Naive thymus-derived CD4-positive, alpha-beta T cell (primary cell): Measurements from ENCODE around the gene LIN52. TPM values are rescaled to one million over a fixed set of nuclear protein-coding genes. Genes with fewer than 3 reads are reported as not detected.

Experiments
- ATAC-seq: fragments of 150-1000 bp; cut with Tn5 transposase; 2 replicates; pipeline ENCODE4 v1.10.0; 2021; ENCODE audit warnings: mild to moderate bottlenecking, moderate library complexity
- CTCF ChIA-PET: fragments of 350-600 bp; sonication (Branson Sonifier 250); formaldehyde crosslinking; loops from one replicate; lab custom pipeline; 2021; ENCODE audit warnings: antibody characterized with exemption; lab: Charles Lee
- POLR2A ChIA-PET: fragments of 350-600 bp; sonication (Branson Sonifier 250); formaldehyde crosslinking; loops from one replicate; lab custom pipeline; 2021; ENCODE audit warnings: antibody characterized with exemption, inconsistent platforms; lab: Charles Lee
- DNase-seq, 9 donors: peaks; one replicate each; pipeline versions ENCODE4 v3.0.0 to v3.0.0-alpha.2; 2020 to 2022; ENCODE audit warnings: mixed read lengths in 1 of 9
- H3K27ac ChIP-seq: one replicate; pipeline ENCODE4 v1.7.0; 2013; ENCODE audit warnings: mild to moderate bottlenecking, low read depth, low read length, moderate library complexity
- H3K27me3 ChIP-seq, 2 donors: one replicate each; pipeline ENCODE4 v1.7.0; 2013; ENCODE audit warnings: low read length in 2 of 2, mild to moderate bottlenecking in 2 of 2, moderate library complexity in 2 of 2; ENCODE audit not compliant: control insufficient read depth in 2 of 2, insufficient read depth in 2 of 2
- H3K36me3 ChIP-seq, 3 experiments: 1 replicate in 2 of 3; 2 replicates in 1 of 3; pipeline ENCODE4 v1.7.0; 2013; ENCODE audit warnings: low read length in 3 of 3, mild to moderate bottlenecking in 3 of 3, moderate library complexity in 1 of 3; ENCODE audit not compliant: insufficient read depth in 3 of 3, control insufficient read depth in 2 of 3
- H3K4me1 ChIP-seq, 2 donors: one replicate each; pipeline ENCODE4 v1.7.0; 2013; ENCODE audit warnings: low read length in 2 of 2, mild to moderate bottlenecking in 2 of 2, moderate library complexity in 1 of 2; ENCODE audit not compliant: control insufficient read depth in 2 of 2, insufficient read depth in 2 of 2
- H3K4me3 ChIP-seq: 2 replicates; pipeline ENCODE4 v1.7.0; 2013; ENCODE audit warnings: mild to moderate bottlenecking, low read length
- H3K9me3 ChIP-seq, 3 experiments: 1 replicate in 2 of 3; 2 replicates in 1 of 3; pipeline ENCODE4 v1.7.0; 2013; ENCODE audit warnings: low read length in 3 of 3; ENCODE audit not compliant: control insufficient read depth in 2 of 3
- H3K27ac Mint-ChIP-seq, 9 donors: one replicate each; pipeline ENCODE4 v1.8.0; 2020 to 2022; ENCODE audit warnings: mixed read lengths in 9 of 9, mild to moderate bottlenecking in 8 of 9, moderate library complexity in 5 of 9, inconsistent platforms in 2 of 9
- H3K27me3 Mint-ChIP-seq, 5 donors: one replicate each; pipeline ENCODE4 v1.8.0; 2021 to 2022; ENCODE audit warnings: mixed read lengths in 5 of 5, mild to moderate bottlenecking in 1 of 5
- H3K36me3 Mint-ChIP-seq, 5 donors: one replicate each; pipeline ENCODE4 v1.8.0; 2020 to 2022; ENCODE audit warnings: mixed read lengths in 5 of 5, mild to moderate bottlenecking in 3 of 5, inconsistent platforms in 1 of 5
- H3K4me1 Mint-ChIP-seq, 7 donors: one replicate each; pipeline ENCODE4 v1.8.0; 2020 to 2022; ENCODE audit warnings: mixed read lengths in 7 of 7, mild to moderate bottlenecking in 3 of 7, inconsistent platforms in 1 of 7
- H3K4me3 Mint-ChIP-seq, 10 donors: one replicate each; pipeline ENCODE4 v1.8.0; 2020 to 2022; ENCODE audit warnings: mild to moderate bottlenecking in 10 of 10, mixed read lengths in 10 of 10, moderate library complexity in 6 of 10, inconsistent platforms in 2 of 10
- H3K9me3 Mint-ChIP-seq, 11 donors: one replicate each; pipeline ENCODE4 v1.8.0; 2020 to 2022; ENCODE audit warnings: mixed read lengths in 11 of 11, mild to moderate bottlenecking in 4 of 11, inconsistent platforms in 1 of 11, moderate library complexity in 1 of 11
- intact Hi-C, 2 donors: fragments of 100-400 bp; cut with micrococcal nuclease; formaldehyde crosslinking; loops; one replicate each; pipeline ENCODE4 v1.15.1; 2023
- polyA plus RNA-seq, 2 donors: library from polyadenylated mRNA; unstranded; fragments of 300-500 nt; fragmentation: Illumina TruSeq; gene quantifications; one replicate each; pipeline ENCODE4 v1.2.3, GENCODE V29; 2021
- total RNA-seq, 6 experiments: library from RNA in 5 of 6; stranded (reverse) in 5 of 6; gene quantifications; 1 replicate in 5 of 6; 2 replicates in 1 of 6; pipeline ENCODE4 v1.2.3 and lab custom pipeline; 2021 to 2026

The LIN52 gene, protein sequence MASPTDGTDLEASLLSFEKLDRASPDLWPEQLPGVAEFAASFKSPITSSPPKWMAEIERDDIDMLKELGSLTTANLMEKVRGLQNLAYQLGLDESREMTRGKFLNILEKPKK
- total RNA-seq, result 10 to 100 TPM in 1 of 5 experiments, 1 to 10 TPM in 4; 6.6 to 16.3 (median 9.4) TPM
- 10 to 100 TPM; 12.4 to 13.8 TPM for polyA plus RNA-seq
- total RNA-seq (lab: John Stamatoyannopoulos, UW), result 14.8 reads per million, percentile 44 among the genes with 10 or more reads in this experiment

DNA sequence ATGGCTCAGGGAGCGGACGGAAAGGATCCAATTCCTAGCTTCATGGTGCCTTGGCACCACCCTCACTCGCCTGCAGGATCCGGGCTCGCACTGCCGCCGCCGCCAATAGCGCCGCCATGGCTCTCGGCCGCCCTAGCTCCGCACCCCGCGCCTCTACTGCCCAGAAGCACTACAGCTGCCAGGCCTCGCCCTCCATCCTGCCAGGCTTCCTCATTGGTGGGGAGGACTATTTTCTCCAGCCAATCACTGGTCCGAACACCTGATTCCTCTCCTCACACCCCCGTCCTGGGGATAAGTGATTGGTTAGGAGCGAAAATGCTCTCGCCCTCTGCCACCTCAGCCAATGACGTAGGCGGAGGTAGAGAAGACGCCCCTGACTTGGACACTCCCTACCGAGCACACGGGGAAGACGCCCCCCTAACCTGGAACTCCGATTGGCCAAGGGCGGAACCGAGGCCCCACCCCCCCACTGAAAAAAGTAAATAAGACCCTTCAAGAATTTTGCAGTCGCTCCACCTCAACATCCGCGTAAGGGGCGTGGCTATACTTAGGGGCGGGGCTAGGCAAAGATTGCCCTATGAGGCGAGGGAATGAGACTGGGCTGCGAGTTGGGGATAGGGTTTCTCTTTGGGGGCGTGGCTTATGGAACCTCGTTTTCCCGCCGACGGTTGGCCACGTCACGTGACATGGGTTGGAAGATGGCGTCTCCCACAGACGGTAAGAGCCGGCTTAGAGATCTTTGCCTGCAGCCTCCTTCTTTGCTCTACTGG, at the start of gene LIN52, which contains the start of gene ALDH6A1:
Gene LIN52, plus strand, starts transcription at position 680 of the 770 bp plus-strand sequence. Its CDS starts 19 bp downstream, at position 699.
Gene ALDH6A1, minus strand, starts transcription at position 177 of the 770 bp plus-strand sequence. Its CDS starts 59 bp downstream, at position 118.
- H3K4me1 Mint-ChIP-seq, result peaks cover 23 to 62% (median 44%) of the 10 kb centered on the region in 7 donors
- H3K36me3 Mint-ChIP-seq, result peaks cover 0 to 8% (median 3%) of the 10 kb centered on the region in 5 donors
- Histone ChIP-seq H3K9me3 (no peaks in the 10 kb centered on the region), H3K4me3 (peak within 1 kb of the TSS; percentile 78), H3K36me3 (no peaks in the 10 kb centered on the region), H3K27ac (peak within 1 kb of the TSS; percentile 77), H3K4me1 (peaks cover 10 to 16% of the 10 kb centered on the region in 2 donors), H3K27me3 (no peaks in the 10 kb centered on the region)
- peaks cover 0 to 4% (median 0%) of the 10 kb centered on the region in 11 donors for H3K9me3 Mint-ChIP-seq
- intact Hi-C loops, result loop anchor here (1.0 to 10.0 kb wide), 23 partner anchors 65 to 1900 kb away; partner anchors contain the start of genes BBOF1 (in 2 of the 2), COQ6 (in 2 of the 2), DCAF4 (in 2 of the 2) and ENTPD5 (in 2 of the 2)
- H3K27me3 Mint-ChIP-seq, result peaks cover 0 to 4% (median 0%) of the 10 kb centered on the region in 5 donors
- ChIA-PET POLR2A (interaction anchor here (0.5 to 1.1 kb wide), 5 partner anchors 10 to 803 kb away, joined by 3 read pairs; partner anchors contain the start of gene ZNF410), CTCF (interaction anchor here (0.7 kb wide), 1 partner anchor 397 kb away, joined by 3 read pairs; no protein-coding TSS in a partner anchor)
- ATAC-seq (peak; percentile 92), DNase-seq (peak; percentile 90 to 100 (median 100))
- H3K4me3 Mint-ChIP-seq, result peak within 1 kb of the TSS; percentile 89 to 100 (median 96)
- H3K27ac Mint-ChIP-seq, result peak within 1 kb of the TSS; percentile 90 to 99 (median 94)

GRCh38 chr14:74035556-74035955, 49.2 kb upstream of the LIN52 start:
- Histone ChIP-seq H3K27ac (no peak overlapping the region), H3K4me1 (no peaks in the 10 kb centered on the region), H3K27me3 (no peaks in the 10 kb centered on the region), H3K4me3 (no peak overlapping the region), H3K36me3 (no peaks in the 10 kb centered on the region), H3K9me3 (no peaks in the 10 kb centered on the region)
- intact Hi-C loops, result loop anchor here in 1 of 2 donors (5.0 kb wide), 1 partner anchor 148 kb away; the partner anchor contains the start of gene ZNF410
- Mint-ChIP-seq H3K27me3 (no peaks in the 10 kb centered on the region), H3K9me3 (no peaks in the 10 kb centered on the region), H3K27ac (no peak overlapping the region), H3K36me3 (no peaks in the 10 kb centered on the region), H3K4me1 (peaks cover 0 to 3% (median 0%) of the 10 kb centered on the region in 7 donors), H3K4me3 (no peak overlapping the region)
- POLR2A ChIA-PET, result interaction anchor here (0.7 kb wide), 1 partner anchor 217 kb away, joined by 5 read pairs; no protein-coding TSS in a partner anchor
- CTCF ChIA-PET, result interaction anchor here (0.6 to 1.5 kb wide), 2 partner anchors 307 to 895 kb away, joined by 3 to 6 read pairs; no protein-coding TSS in a partner anchor
- no peak for ATAC-seq
- no peak for DNase-seq

DNA sequence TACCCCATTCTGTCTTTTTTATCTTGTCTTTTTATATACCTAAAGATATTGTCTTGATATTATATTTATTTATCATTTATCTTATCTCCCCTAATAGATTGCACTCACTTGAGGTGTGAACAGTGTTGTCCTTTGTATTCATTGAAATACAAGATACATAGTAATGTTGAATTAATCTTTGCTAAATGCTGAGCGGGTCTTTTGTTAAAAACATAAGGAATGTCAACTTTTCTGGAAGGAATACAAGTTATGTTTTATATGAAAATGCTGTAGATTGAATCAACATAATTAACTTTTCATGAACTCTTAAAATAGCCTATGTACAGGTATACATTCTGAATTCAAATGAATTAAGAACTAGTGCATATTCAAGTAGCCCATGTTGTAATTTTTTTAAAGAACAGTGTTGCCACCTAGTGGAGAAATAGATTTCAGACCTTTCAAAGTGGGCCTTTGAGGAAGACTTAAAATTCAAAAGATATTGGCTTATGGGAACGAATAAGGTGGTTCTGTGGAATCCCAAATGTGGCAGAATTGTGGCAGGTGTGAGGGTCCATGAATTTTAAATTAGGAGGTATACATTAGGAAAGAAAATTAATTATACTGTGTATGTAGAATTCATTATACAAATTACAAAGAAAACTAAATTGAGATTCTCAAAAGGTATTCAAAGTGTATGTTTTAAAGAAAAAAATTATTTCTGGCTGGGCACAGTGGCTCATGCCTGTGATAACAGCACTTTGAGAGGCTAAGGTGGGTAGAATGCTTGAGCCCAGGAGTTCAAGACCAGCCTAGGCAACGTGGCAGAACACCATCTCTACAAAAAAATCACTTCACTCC, 46.5 kb upstream of the LIN52 start:
- no peaks in the 10 kb centered on the region for H3K4me1 Mint-ChIP-seq
- H3K9me3 Mint-ChIP-seq, result no peaks in the 10 kb centered on the region
- no peak overlapping the region for H3K4me3 Mint-ChIP-seq
- no peaks in the 10 kb centered on the region for H3K27me3 Mint-ChIP-seq
- peak overlapping the region in 1 of 9 donors; percentile 29 for H3K27ac Mint-ChIP-seq
- intact Hi-C loops, result loop anchor here (1.0 to 5.0 kb wide), 6 partner anchors 19 to 529 kb away; partner anchors contain the start of genes BBOF1 (in 1 of the 2), COQ6 (in 1 of the 2), ENTPD5 (in 1 of the 2) and FAM161B (in 1 of the 2)
- CTCF ChIA-PET, result interaction anchor here (0.7 kb wide), 1 partner anchor 35 kb away, joined by 4 read pairs; no protein-coding TSS in a partner anchor
- Histone ChIP-seq H3K27me3 (no peaks in the 10 kb centered on the region), H3K4me3 (no peak overlapping the region), H3K36me3 (no peaks in the 10 kb centered on the region), H3K9me3 (no peaks in the 10 kb centered on the region), H3K4me1 (no peaks in the 10 kb centered on the region), H3K27ac (no peak overlapping the region)
- peak; percentile 65 for ATAC-seq
- H3K36me3 Mint-ChIP-seq, result no peaks in the 10 kb centered on the region
- DNase-seq, result peak in 7 of 9 donors; percentile 19 to 63 (median 49)
- POLR2A ChIA-PET, result no interaction called here

DNA sequence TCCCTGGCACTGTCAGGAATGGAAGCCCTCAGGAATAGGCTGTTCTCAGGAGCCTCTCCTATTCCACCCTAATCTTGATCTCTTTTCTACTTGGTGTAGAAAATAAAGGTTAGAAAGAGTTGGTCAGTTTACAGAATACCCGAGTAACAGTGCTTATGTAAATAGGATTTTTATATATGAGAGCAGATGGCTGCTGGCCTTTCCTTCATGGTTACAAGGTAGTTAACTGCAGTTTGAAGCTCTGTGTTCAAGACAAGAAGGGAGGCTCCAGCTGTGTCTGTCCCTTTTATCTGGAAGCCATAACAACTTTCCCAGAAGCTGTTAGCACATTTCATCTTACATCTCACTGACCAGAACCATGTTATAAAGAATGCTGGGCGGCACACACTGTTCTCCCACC, 42.5 kb upstream of the LIN52 start:
- ChIA-PET CTCF (interaction anchor here (0.6 kb wide), 1 partner anchor 146 kb away, joined by 3 read pairs; no protein-coding TSS in a partner anchor), POLR2A (interaction anchor here (0.6 kb wide), 1 partner anchor 42 kb away, joined by 3 read pairs; the partner anchor contains the start of gene ALDH6A1)
- peaks cover 0 to 4% (median 0%) of the 10 kb centered on the region in 5 donors for H3K36me3 Mint-ChIP-seq
- no peaks in the 10 kb centered on the region for H3K36me3 ChIP-seq
- no peaks in the 10 kb centered on the region for H3K4me1 ChIP-seq
- H3K27ac Mint-ChIP-seq, result no peak overlapping the region
- no peaks in the 10 kb centered on the region for H3K9me3 Mint-ChIP-seq
- no peak for DNase-seq
- H3K4me3 Mint-ChIP-seq, result no peak overlapping the region
- no peak for ATAC-seq
- intact Hi-C loops, result no loop called here
- no peaks in the 10 kb centered on the region for H3K27me3 Mint-ChIP-seq
- H3K4me3 ChIP-seq, result no peak overlapping the region
- no peaks in the 10 kb centered on the region for H3K4me1 Mint-ChIP-seq
- no peaks in the 10 kb centered on the region for H3K27me3 ChIP-seq
- H3K9me3 ChIP-seq, result no peaks in the 10 kb centered on the region
- no peak overlapping the region for H3K27ac ChIP-seq

DNA sequence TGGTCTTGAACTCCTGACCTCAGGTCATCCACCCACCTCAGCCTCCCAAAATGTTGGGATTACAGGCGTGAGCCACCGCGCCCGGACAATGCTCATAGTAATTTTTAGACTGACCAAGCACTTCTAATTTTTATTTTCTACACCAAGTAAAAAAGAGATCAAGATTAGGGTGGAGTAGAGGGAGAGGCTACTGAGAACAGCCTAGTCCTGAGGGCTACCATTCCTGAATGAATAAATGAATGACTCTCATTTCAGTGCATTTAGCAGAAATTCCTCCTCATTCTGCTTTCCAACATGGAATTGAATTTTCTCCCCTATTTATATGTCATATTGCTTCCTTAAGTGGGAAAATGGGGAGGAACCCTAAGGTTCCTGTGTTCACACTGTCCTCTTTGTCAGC, 39.2 kb upstream of the LIN52 start:
- H3K9me3 ChIP-seq, result no peaks in the 10 kb centered on the region
- POLR2A ChIA-PET, result no interaction called here
- ATAC-seq, result no peak
- no peaks in the 10 kb centered on the region for H3K36me3 ChIP-seq
- no peak overlapping the region for H3K4me3 ChIP-seq
- DNase-seq, result no peak
- intact Hi-C loops, result no loop called here
- CTCF ChIA-PET, result no interaction called here
- Mint-ChIP-seq H3K4me1 (no peaks in the 10 kb centered on the region), H3K4me3 (no peak overlapping the region), H3K9me3 (no peaks in the 10 kb centered on the region), H3K36me3 (peaks cover 0 to 13% (median 0%) of the 10 kb centered on the region in 5 donors), H3K27ac (no peak overlapping the region), H3K27me3 (no peaks in the 10 kb centered on the region)
- H3K27ac ChIP-seq, result no peak overlapping the region
- H3K27me3 ChIP-seq, result no peaks in the 10 kb centered on the region
- H3K4me1 ChIP-seq, result no peaks in the 10 kb centered on the region
